ENCODE results near the gene DNAJC5G. TPM values are rescaled to one million over a fixed set of nuclear protein-coding genes. Genes with fewer than 3 reads are reported as not detected.

Gene DNAJC5G
- total RNA-seq, 1 donor from 2014 or later: not detected

GRCh38 chr2:27278010-27278409, 2.8 kb downstream of the DNAJC5G start:
- H3K27me3 Mint-ChIP-seq (ENCODE audit: insufficient read depth, low read depth): peaks cover 20% of the 10 kb centered on the region
- H3K36me3 ChIP-seq: no peaks in the 10 kb centered on the region
- DNase-seq (ENCODE audit: low spot score): no peak
- H3K79me2 ChIP-seq (ENCODE audit: low read depth): no peaks in the 10 kb centered on the region
- no peaks in the 10 kb centered on the region for H3K9me3 Mint-ChIP-seq
- H3K27me3 ChIP-seq: peaks cover 4% of the 10 kb centered on the region
- H3K27ac Mint-ChIP-seq: peak overlapping the region; percentile 58
- no peaks in the 10 kb centered on the region for H4K20me1 ChIP-seq (ENCODE audit: low read depth)
- H3K4me2 ChIP-seq: no peak overlapping the region
- H3K9ac ChIP-seq: no peak overlapping the region
- H3K4me1 ChIP-seq: peaks cover 12% of the 10 kb centered on the region
- no peak overlapping the region for H2AFZ ChIP-seq (replicated peaks)
- no peaks in the 10 kb centered on the region for H3K9me3 ChIP-seq (ENCODE audit: low read depth)
- no peak overlapping the region for H3K4me3 ChIP-seq
- peaks cover 3% of the 10 kb centered on the region for H3F3A ChIP-seq (ENCODE audit: low read depth)
- H3K4me3 Mint-ChIP-seq: no peak overlapping the region
- no peaks in the 10 kb centered on the region for H3K36me3 Mint-ChIP-seq
- TF ChIP-seq EZH2 (IDR thresholded peaks at IDR 0.05) (no peak), CTCF (IDR thresholded peaks at IDR 0.05) (no peak), EZH2phosphoT487 (IDR thresholded peaks at IDR 0.05) (no peak)
- peaks cover 3% of the 10 kb centered on the region for H3K4me1 Mint-ChIP-seq
- H3K27ac ChIP-seq: no peak overlapping the region

GRCh38 chr2:27280826-27281225, 5.6 kb downstream of the DNAJC5G start:
- DNase-seq (ENCODE audit: low spot score): no peak
- H3K4me1 ChIP-seq: peaks cover 13% of the 10 kb centered on the region
- Mint-ChIP-seq H3K9me3 (no peaks in the 10 kb centered on the region), H3K27ac (no peak overlapping the region), H3K27me3 (ENCODE audit: insufficient read depth, low read depth) (peaks cover 27% of the 10 kb centered on the region), H3K4me3 (no peak overlapping the region), H3K4me1 (peaks cover 3% of the 10 kb centered on the region), H3K36me3 (no peaks in the 10 kb centered on the region)
- no peak overlapping the region for H3K9ac ChIP-seq
- H3K27me3 ChIP-seq: peaks cover 4% of the 10 kb centered on the region
- no peaks in the 10 kb centered on the region for H3K36me3 ChIP-seq
- no peak overlapping the region for H3K4me2 ChIP-seq
- TF ChIP-seq CTCF (IDR thresholded peaks at IDR 0.05) (no peak), EZH2phosphoT487 (IDR thresholded peaks at IDR 0.05) (no peak), EZH2 (IDR thresholded peaks at IDR 0.05) (no peak)
- H3K27ac ChIP-seq: no peak overlapping the region
- no peak overlapping the region for H3K4me3 ChIP-seq
- no peaks in the 10 kb centered on the region for H4K20me1 ChIP-seq (ENCODE audit: low read depth)
- no peak overlapping the region for H2AFZ ChIP-seq (replicated peaks)
- H3K79me2 ChIP-seq (ENCODE audit: low read depth): no peaks in the 10 kb centered on the region
- H3K9me3 ChIP-seq (ENCODE audit: low read depth): no peaks in the 10 kb centered on the region
- H3F3A ChIP-seq (ENCODE audit: low read depth): peaks cover 3% of the 10 kb centered on the region

GRCh38 chr2:27281442-27281841, 6.2 kb downstream of the DNAJC5G start:
- Histone ChIP-seq H3K27me3 (peaks cover 4% of the 10 kb centered on the region), H2AFZ (replicated peaks) (no peak overlapping the region), H3K79me2 (ENCODE audit: low read depth) (no peaks in the 10 kb centered on the region), H3K4me2 (no peak overlapping the region), H3K36me3 (no peaks in the 10 kb centered on the region), H4K20me1 (ENCODE audit: low read depth) (no peaks in the 10 kb centered on the region), H3K9me3 (ENCODE audit: low read depth) (no peaks in the 10 kb centered on the region), H3K9ac (no peak overlapping the region), H3K4me3 (no peak overlapping the region), H3K27ac (no peak overlapping the region), H3F3A (ENCODE audit: low read depth) (peaks cover 3% of the 10 kb centered on the region), H3K4me1 (peaks cover 13% of the 10 kb centered on the region)
- H3K27ac Mint-ChIP-seq: no peak overlapping the region
- H3K9me3 Mint-ChIP-seq: no peaks in the 10 kb centered on the region
- DNase-seq (ENCODE audit: low spot score): no peak
- H3K4me3 Mint-ChIP-seq: no peak overlapping the region
- H3K27me3 Mint-ChIP-seq (ENCODE audit: insufficient read depth, low read depth): peaks cover 26% of the 10 kb centered on the region
- TF ChIP-seq EZH2 (IDR thresholded peaks at IDR 0.05) (no peak), EZH2phosphoT487 (IDR thresholded peaks at IDR 0.05) (no peak), CTCF (IDR thresholded peaks at IDR 0.05) (no peak)
- peaks cover 3% of the 10 kb centered on the region for H3K4me1 Mint-ChIP-seq
- H3K36me3 Mint-ChIP-seq: no peaks in the 10 kb centered on the region

Data from neural progenitor cell (in vitro differentiated cells).